ENCODE data around the gene HOXA2. TPM values are rescaled to one million over a fixed set of nuclear protein-coding genes. Genes with fewer than 3 reads are reported as not detected.
A peak's percentile ranks its signal among the peaks of the same experiment; 100 is the strongest.

HOXA2 gene
- total and polyA plus RNA-seq, 2 of the 8 experiments (the other 6 are each of a cell fraction or from before 2014, with no cell fraction given) = not detected

DNA sequence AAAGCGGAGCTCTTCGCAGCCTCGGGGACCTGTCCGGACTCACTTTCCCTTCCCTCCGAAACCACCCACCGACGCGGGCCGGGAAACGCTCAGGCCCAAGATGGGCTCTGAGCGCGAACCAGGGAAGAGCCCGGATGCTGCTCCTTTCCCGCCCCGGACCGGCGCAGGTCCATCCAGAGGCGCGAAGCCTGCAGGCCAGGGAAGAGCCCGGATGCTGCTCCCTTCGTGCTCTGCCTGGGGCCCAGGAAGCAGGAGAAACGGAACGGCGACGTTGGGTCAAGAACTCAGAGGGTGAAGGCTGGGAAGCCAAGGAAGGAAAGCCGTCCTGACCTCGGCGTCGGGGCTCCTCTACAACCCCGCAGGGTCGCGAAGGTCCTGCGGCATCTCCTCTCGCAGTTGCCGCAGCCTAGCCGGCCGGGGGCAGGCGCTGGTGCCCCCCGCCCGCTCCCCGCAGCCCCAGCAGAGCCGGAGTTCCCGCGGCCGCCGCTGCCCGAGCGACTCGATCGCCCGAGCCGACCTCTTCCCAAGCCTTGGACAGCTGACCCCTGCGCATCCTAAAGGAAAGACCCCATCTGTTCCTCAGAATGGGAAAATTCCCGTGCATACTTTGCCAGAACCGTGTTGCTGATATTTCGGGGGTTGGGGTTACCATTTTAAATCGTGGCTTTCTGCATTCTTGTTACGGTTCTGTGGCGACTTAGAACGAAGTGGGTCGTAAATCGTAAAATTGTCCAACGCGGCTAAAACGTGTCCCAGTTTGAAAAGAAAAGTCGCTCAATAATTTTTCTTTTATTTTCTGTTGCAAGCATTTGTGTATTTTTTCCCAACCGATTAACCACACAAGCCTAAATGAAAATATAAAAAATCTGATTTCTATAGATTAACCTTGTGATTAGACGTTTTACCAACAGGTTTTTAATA lies 14.2 kb downstream of the HOXA2 start (continued):
- TF ChIP-seq, protein P1, sequence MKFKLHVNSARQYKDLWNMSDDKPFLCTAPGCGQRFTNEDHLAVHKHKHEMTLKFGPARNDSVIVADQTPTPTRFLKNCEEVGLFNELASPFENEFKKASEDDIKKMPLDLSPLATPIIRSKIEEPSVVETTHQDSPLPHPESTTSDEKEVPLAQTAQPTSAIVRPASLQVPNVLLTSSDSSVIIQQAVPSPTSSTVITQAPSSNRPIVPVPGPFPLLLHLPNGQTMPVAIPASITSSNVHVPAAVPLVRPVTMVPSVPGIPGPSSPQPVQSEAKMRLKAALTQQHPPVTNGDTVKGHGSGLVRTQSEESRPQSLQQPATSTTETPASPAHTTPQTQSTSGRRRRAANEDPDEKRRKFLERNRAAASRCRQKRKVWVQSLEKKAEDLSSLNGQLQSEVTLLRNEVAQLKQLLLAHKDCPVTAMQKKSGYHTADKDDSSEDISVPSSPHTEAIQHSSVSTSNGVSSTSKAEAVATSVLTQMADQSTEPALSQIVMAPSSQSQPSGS (IDR thresholded peaks at IDR 0.05; ENCODE audit: low read length) = no peak
- TF ChIP-seq RXRA (IDR thresholded peaks at IDR 0.05; ENCODE audit: insufficient read depth, low read depth, low read length) (no peak), RFX5 (IDR thresholded peaks at IDR 0.05; ENCODE audit: borderline replicate concordance, low read depth, low read length) (no peak), TAF1 (IDR thresholded peaks at IDR 0.05; ENCODE audit: low read depth, low read length) (no peak), JUN (IDR thresholded peaks at IDR 0.05; ENCODE audit: low read depth, low read length) (no peak), NANOG (IDR thresholded peaks at IDR 0.05; ENCODE audit: insufficient read depth, low read depth, low read length, poor library complexity, severe bottlenecking) (no peak), POLR2AphosphoS5 (IDR thresholded peaks at IDR 0.05; ENCODE audit: low read depth, low read length) (no peak), YY1 (IDR thresholded peaks at IDR 0.05; ENCODE audit: low read depth, low read length) (no peak)
- TF ChIP-seq, protein P2, sequence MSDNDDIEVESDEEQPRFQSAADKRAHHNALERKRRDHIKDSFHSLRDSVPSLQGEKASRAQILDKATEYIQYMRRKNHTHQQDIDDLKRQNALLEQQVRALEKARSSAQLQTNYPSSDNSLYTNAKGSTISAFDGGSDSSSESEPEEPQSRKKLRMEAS (IDR thresholded peaks at IDR 0.05) = peak; percentile 99
